HepG2 (cell line): ENCODE results near the gene EIF3L. TPM values are rescaled to one million over a fixed set of nuclear protein-coding genes. Genes with fewer than 3 reads are reported as not detected.

Experiments used
- ARHGAP35 ChIP-seq: sonication (generic); formaldehyde crosslinking; IDR thresholded peaks from 2 replicates; pipeline ENCODE4 v1.9.0; 2022; ENCODE audit warnings: mild to moderate bottlenecking, inconsistent platforms, moderate library complexity, missing genetic modification reagents, borderline replicate concordance
- ARID2 ChIP-seq: sonication (generic); formaldehyde crosslinking; IDR thresholded peaks from 2 replicates; pipeline ENCODE4 v1.8.1; 2022; ENCODE audit warnings: mild to moderate bottlenecking, missing genetic modification reagents, borderline replicate concordance
- ARNT ChIP-seq: fragments of 450-650 bp; IDR thresholded peaks from 2 replicates; pipeline ENCODE4 v1.6.1; 2017
- ATAD3A ChIP-seq: sonication (generic); formaldehyde crosslinking; IDR thresholded peaks from 2 replicates; pipeline ENCODE4 v1.4.0; 2020; ENCODE audit warnings: missing genetic modification reagents
- CEBPZ ChIP-seq: IDR thresholded peaks from 2 replicates; pipeline ENCODE4 v1.6.1; 2012; ENCODE audit warnings: low read length, improper control_type of control experiment
- FOXA1 ChIP-seq, 2 experiments: fragments of 450-650 bp in 1 of 2; sonication (generic) in 1 of 2; formaldehyde crosslinking in 1 of 2; IDR thresholded peaks; 2 replicates each; pipeline versions ENCODE4 v1.4.0 to v1.6.1; 2016 to 2020; ENCODE audit warnings: missing genetic modification reagents in 1 of 2
- GATAD1 ChIP-seq: IDR thresholded peaks from 2 replicates; pipeline ENCODE4 v1.6.1; 2016; ENCODE audit warnings: missing genetic modification reagents, missing compliant biosample characterization
- MBD4 ChIP-seq: IDR thresholded peaks from 2 replicates; pipeline ENCODE4 v1.6.1; 2012; ENCODE audit warnings: low read length, inconsistent platforms, borderline replicate concordance
- MXD1 ChIP-seq: sonication (generic); formaldehyde crosslinking; IDR thresholded peaks from 2 replicates; pipeline ENCODE4 v1.4.0; 2020; ENCODE audit warnings: mild to moderate bottlenecking, missing genetic modification reagents
- PPARG ChIP-seq: conservative IDR thresholded peaks from 2 replicates; pipeline ENCODE4 v1.6.1; 2016; ENCODE audit warnings: missing biosample characterization, missing genetic modification reagents
- RXRB ChIP-seq: IDR thresholded peaks from 2 replicates; pipeline ENCODE4 v1.6.1; 2016; ENCODE audit warnings: borderline replicate concordance, missing genetic modification reagents, missing compliant biosample characterization
- SETDB1 ChIP-seq: sonication (generic); formaldehyde crosslinking; IDR thresholded peaks from 2 replicates; pipeline ENCODE4 v1.5.1; 2020; ENCODE audit warnings: missing genetic modification reagents, mild to moderate bottlenecking, borderline replicate concordance
- SMYD3 ChIP-seq: sonication (generic); formaldehyde crosslinking; IDR thresholded peaks from 2 replicates; pipeline ENCODE4 v1.8.1; 2023; ENCODE audit warnings: mild to moderate bottlenecking, missing genetic modification reagents
- SOX5 ChIP-seq: IDR thresholded peaks from 2 replicates; pipeline ENCODE4 v1.6.1; 2016; ENCODE audit warnings: borderline replicate concordance
- TBX3 ChIP-seq: fragments of 450-650 bp; IDR thresholded peaks from 2 replicates; pipeline ENCODE4 v1.6.1; 2017; ENCODE audit warnings: antibody characterized with exemption, mild to moderate bottlenecking, inconsistent platforms, borderline replicate concordance
- ZBTB1 ChIP-seq: sonication (generic); formaldehyde crosslinking; IDR thresholded peaks from 2 replicates; pipeline ENCODE4 v1.4.0; 2020; ENCODE audit warnings: missing genetic modification reagents, borderline replicate concordance
- ZFP1 ChIP-seq: IDR thresholded peaks from 2 replicates; pipeline ENCODE4 v1.6.1; 2016
- ZNF781 ChIP-seq: sonication (generic); formaldehyde crosslinking; IDR thresholded peaks from 2 replicates; pipeline ENCODE4 v1.5.1; 2020; ENCODE audit warnings: borderline replicate concordance, mild to moderate bottlenecking, missing genetic modification reagents; ENCODE audit errors: not compliant biosample characterization
- ZSCAN12 ChIP-seq: sonication (generic); formaldehyde crosslinking; IDR thresholded peaks from 2 replicates; pipeline ENCODE4 v1.9.0; 2021; ENCODE audit warnings: mild to moderate bottlenecking, missing genetic modification reagents
- polyA plus RNA-seq, 8 experiments: library from polyadenylated mRNA; depleted of rRNA in 3 of 8; stranded (reverse) in 7 of 8; unstranded in 1 of 8; fragments of >200 nt; fragmentation: Illumina TruSeq in 4 of 8; extraction: Trizol in 4 of 8; gene quantifications; 2 replicates each; pipeline versions ENCODE4 v1.2.1 to v1.2.3, GENCODE V29; 2011 to 2016; ENCODE audit warnings: low read depth in 4 of 8, missing spikeins in 1 of 8, mixed read lengths in 1 of 8; ENCODE audit not compliant: insufficient read depth in 1 of 8
- total RNA-seq, 5 experiments: library from RNA; depleted of rRNA; stranded (reverse); fragments of >200 nt; fragmentation: Illumina TruSeq; extraction: Trizol; gene quantifications; 2 replicates each; pipeline ENCODE4 v1.2.3, GENCODE V29; 2016; ENCODE audit warnings: low read depth in 1 of 5
- TF ChIP-seq, protein P1 (sequence below), 2 experiments: sonication (generic) in 1 of 2; formaldehyde crosslinking in 1 of 2; IDR thresholded peaks; 2 replicates each; pipeline versions ENCODE4 v1.4.0 to v1.6.1; 2018 to 2020; ENCODE audit warnings: missing genetic modification reagents in 2 of 2, borderline replicate concordance in 1 of 2, low read depth in 1 of 2, mild to moderate bottlenecking in 1 of 2, missing biosample characterization in 1 of 2
- TF ChIP-seq, protein P2 (sequence below): sonication (generic); formaldehyde crosslinking; IDR thresholded peaks from 2 replicates; pipeline ENCODE4 v1.5.0; 2020; ENCODE audit warnings: mild to moderate bottlenecking, missing genetic modification reagents

Gene EIF3L
- total and polyA plus RNA-seq, 2 of the 13 experiments (the other 11 are each of a cell fraction or from before 2014, with no cell fraction given): 514 to 793 TPM

DNA sequence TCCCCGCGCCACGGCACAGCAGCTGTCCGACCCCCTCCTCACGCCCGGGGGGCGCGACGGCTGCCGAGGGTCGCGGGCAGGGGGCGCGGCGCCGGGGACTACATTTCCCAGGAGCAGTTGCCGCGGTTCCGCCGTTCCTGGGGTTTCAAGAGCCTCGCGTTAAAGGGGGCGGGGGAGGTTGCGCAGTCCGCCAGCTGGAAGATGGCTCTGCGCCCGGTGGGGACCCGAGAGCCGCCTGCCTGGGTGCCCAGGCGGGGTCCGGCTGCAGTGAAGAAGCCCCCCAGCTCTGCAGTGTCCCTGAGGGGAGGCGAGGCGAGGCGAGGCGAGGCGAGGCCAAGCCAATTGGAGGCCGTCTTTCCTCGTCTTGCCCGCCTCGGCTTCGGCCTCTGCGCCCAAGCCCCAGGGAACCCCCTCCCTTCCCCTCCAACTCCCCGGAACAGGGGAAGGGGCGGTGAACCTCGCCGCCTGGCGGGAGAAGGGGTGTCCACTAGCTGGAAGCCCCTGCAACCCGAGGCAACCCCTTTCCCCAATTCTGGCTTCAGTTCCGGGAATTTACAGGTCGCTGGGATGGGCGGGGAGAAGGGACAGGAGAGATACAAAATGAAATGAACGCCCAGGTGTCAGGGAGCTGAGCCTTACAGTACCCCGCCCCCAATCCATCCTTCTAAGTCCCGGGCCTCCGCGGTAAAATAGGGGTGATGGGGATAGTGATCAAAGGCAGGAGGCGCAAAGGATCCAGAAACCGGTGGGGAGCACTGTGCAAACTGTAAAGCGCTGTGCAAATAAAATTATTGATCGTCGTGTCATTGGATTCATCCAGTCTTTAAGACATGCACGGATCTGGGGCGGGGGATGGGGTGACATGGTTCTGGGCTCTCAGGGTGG is 46.7 kb upstream of the EIF3L start (continued):
- TF ChIP-seq ARNT: no peak
- no peak for TF ChIP-seq SMYD3
- no peak for TF ChIP-seq ARID2 (CRISPR knock-in tag)
- no peak for TF ChIP-seq ATAD3A (CRISPR knock-in tag)
- no peak for TF ChIP-seq ZFP1 (CRISPR knock-in tag)
- no peak for TF ChIP-seq TBX3
- TF ChIP-seq MXD1: peak; percentile 56; the same call in 1 of the 2 replicates
- TF ChIP-seq ZBTB1 (CRISPR knock-in tag): no peak
- TF ChIP-seq, protein P1, sequence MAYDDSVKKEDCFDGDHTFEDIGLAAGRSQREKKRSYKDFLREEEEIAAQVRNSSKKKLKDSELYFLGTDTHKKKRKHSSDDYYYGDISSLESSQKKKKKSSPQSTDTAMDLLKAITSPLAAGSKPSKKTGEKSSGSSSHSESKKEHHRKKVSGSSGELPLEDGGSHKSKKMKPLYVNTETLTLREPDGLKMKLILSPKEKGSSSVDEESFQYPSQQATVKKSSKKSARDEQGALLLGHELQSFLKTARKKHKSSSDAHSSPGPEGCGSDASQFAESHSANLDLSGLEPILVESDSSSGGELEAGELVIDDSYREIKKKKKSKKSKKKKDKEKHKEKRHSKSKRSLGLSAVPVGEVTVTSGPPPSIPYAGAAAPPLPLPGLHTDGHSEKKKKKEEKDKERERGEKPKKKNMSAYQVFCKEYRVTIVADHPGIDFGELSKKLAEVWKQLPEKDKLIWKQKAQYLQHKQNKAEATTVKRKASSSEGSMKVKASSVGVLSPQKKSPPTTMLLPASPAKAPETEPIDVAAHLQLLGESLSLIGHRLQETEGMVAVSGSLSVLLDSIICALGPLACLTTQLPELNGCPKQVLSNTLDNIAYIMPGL (CRISPR knock-in tag; IDR thresholded peaks at IDR 0.05; ENCODE audit: borderline replicate concordance in 1 of 2, low read depth in 1 of 2): peak; percentile 37 to 51; a peak in 3 of 4 replicates
- no peak for TF ChIP-seq ZSCAN12 (CRISPR knock-in tag)
- no peak for TF ChIP-seq PPARG (CRISPR knock-in tag)
- TF ChIP-seq SETDB1 (CRISPR knock-in tag): no peak
- no peak for TF ChIP-seq ZNF781 (CRISPR knock-in tag)
- no peak for TF ChIP-seq CEBPZ
- TF ChIP-seq MBD4: no peak
- TF ChIP-seq FOXA1 (IDR thresholded peaks at IDR 0.05): no peak
- no peak for TF ChIP-seq FOXA1 (CRISPR knock-in tag; IDR thresholded peaks at IDR 0.05)
- TF ChIP-seq GATAD1 (CRISPR knock-in tag): peak; percentile 12
- TF ChIP-seq, protein P2, sequence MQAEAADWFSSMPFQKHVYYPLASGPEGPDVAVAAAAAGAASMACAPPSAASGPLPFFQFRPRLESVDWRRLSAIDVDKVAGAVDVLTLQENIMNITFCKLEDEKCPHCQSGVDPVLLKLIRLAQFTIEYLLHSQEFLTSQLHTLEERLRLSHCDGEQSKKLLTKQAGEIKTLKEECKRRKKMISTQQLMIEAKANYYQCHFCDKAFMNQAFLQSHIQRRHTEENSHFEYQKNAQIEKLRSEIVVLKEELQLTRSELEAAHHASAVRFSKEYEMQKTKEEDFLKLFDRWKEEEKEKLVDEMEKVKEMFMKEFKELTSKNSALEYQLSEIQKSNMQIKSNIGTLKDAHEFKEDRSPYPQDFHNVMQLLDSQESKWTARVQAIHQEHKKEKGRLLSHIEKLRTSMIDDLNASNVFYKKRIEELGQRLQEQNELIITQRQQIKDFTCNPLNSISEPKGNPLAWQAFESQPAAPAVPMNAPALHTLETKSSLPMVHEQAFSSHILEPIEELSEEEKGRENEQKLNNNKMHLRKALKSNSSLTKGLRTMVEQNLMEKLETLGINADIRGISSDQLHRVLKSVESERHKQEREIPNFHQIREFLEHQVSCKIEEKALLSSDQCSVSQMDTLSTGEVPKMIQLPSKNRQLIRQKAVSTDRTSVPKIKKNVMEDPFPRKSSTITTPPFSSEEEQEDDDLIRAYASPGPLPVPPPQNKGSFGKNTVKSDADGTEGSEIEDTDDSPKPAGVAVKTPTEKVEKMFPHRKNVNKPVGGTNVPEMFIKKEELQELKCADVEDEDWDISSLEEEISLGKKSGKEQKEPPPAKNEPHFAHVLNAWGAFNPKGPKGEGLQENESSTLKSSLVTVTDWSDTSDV (CRISPR knock-in tag): no peak
- no peak for TF ChIP-seq RXRB
- TF ChIP-seq SOX5 (CRISPR knock-in tag): peak; percentile 16; the same call in 1 of the 2 replicates
- TF ChIP-seq ARHGAP35 (CRISPR knock-in tag): no peak; the same call in 1 of the 2 replicates
